ENCODE results near the gene MFRP. TPM values are rescaled to one million over a fixed set of nuclear protein-coding genes. Genes with fewer than 3 reads are reported as not detected.

Gene MFRP
- total and polyA plus RNA-seq, 10 of the 15 experiments (the other 5 are each of a cell fraction or from before 2014, with no cell fraction given): not detected

DNA sequence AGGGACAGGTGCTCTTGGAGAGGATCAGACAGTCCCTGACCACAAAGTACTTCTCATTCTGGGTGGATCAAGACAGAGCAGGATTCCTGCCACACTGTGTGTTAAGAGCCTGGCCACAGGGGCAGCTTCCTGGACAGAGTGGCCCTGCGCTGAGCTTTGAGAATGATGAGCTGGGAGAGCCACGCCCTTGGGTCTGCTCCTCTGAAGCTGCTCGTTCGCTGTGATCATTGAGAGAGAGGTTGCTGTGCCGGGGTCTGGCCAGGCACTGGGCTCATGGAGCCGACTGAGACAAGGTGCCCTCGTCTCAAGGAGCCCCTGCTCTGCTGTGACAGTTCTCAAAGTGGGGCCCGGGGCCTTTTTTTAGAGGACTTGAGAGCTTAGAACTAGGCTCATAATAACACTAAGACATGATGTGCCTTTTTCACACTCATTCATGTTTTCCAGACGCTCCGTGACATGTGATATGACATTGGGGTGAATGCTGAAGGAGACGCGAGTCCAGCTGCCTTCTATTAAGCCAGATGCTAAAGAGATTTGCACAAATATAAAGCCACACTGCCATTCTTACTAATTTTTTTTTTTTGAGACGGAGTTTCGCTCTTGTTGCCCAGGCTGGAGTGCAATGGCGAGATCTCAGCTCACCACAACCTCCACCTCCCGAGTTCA lies 1.6 kb upstream of the MFRP start (continued):
- TF ChIP-seq, protein P1, sequence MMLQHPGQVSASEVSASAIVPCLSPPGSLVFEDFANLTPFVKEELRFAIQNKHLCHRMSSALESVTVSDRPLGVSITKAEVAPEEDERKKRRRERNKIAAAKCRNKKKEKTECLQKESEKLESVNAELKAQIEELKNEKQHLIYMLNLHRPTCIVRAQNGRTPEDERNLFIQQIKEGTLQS (IDR thresholded peaks at IDR 0.05; ENCODE audit: borderline replicate concordance, extremely low read depth, low read depth, low read length): no peak

DNA sequence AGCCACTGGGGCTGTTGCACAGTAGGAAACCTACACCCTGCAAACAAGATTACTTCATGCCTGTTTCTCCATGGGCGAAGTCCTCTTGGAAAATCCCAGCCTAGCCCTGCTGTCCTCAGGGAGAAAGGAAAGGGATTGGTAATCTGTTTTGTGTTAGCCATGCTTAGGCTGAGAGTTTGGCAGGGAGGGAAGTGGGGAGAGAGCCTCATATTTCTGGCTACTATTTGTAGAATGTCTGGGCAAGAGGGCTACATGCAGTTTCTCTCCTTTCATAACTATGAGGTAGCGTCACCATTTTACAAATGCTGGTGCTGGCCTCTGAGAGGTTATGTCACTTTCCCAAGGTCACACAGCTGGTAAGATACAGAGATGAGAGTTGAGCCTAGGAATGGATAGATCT lies 737 bp upstream of the MFRP start:
- Histone ChIP-seq H3K27me3 (replicated peaks in 1 of 2; ENCODE audit: control insufficient read depth in 2 of 2, insufficient read depth in 2 of 2, low read length in 1 of 2) (no peaks in the 10 kb centered on the region; a peak in 1 of 4 replicates), H4K20me1 (ENCODE audit: control insufficient read depth, insufficient read depth) (no peaks in the 10 kb centered on the region), H3K36me3 (ENCODE audit: control insufficient read depth in 2 of 2, insufficient read depth in 2 of 2, low read length in 1 of 2) (no peaks in the 10 kb centered on the region), H3K4me3 (no peak overlapping the region), H3K4me1 (ENCODE audit: control insufficient read depth, insufficient read depth, low read length) (no peaks in the 10 kb centered on the region), H3K9me3 (replicated peaks; ENCODE audit: control insufficient read depth, insufficient read depth, low read length) (no peaks in the 10 kb centered on the region), H2AFZ (ENCODE audit: control insufficient read depth, low read depth, low read length) (no peak overlapping the region), H3K79me2 (ENCODE audit: control insufficient read depth, insufficient read depth, low read length) (no peaks in the 10 kb centered on the region), H3K9ac (ENCODE audit: control insufficient read depth, insufficient read depth, low read length) (no peak overlapping the region), H3K4me2 (ENCODE audit: control insufficient read depth, insufficient read depth) (no peak overlapping the region), H3K27ac (ENCODE audit: control insufficient read depth, insufficient read depth) (no peak overlapping the region)
- in situ Hi-C loops (cut with MboI): no loop called here
- TF ChIP-seq, protein P2, sequence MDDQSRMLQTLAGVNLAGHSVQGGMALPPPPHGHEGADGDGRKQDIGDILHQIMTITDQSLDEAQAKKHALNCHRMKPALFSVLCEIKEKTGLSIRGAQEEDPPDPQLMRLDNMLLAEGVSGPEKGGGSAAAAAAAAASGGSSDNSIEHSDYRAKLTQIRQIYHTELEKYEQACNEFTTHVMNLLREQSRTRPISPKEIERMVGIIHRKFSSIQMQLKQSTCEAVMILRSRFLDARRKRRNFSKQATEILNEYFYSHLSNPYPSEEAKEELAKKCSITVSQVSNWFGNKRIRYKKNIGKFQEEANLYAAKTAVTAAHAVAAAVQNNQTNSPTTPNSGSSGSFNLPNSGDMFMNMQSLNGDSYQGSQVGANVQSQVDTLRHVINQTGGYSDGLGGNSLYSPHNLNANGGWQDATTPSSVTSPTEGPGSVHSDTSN (IDR thresholded peaks at IDR 0.05; ENCODE audit: insufficient replicate concordance, low read depth, low read length): no peak
- TF ChIP-seq HCFC1 (IDR thresholded peaks at IDR 0.05; ENCODE audit: low read length) (no peak), CBX5 (IDR thresholded peaks at IDR 0.05; ENCODE audit: low read depth) (no peak), NRF1 (conservative IDR thresholded peaks at IDR 0.05; ENCODE audit: low read depth, low read length) (no peak)
- no peak for DNase-seq (ENCODE audit: low read depth, low spot score)
- BruUV-seq (replicated peaks): no TSS peak
- CTCF ChIA-PET: interaction anchor here (1.2 to 3.0 kb wide), 2 partner anchors 9 kb away, joined by 6 to 13 read pairs; no protein-coding TSS in a partner anchor
- SMC1A ChIA-PET (ENCODE audit: uncharacterized antibody, unreplicated experiment): no interaction called here
- intact Hi-C loops (cut with micrococcal nuclease; ENCODE audit: unreplicated experiment): no loop called here
- FAIRE-seq: no peak
- ATAC-seq: no peak
- POLR2A ChIA-PET: no interaction called here
- 20% methylated on average over 2 of the region's 2 CpGs for WGBS (ENCODE audit: insufficient coverage, insufficient replicate concordance, low lambda C conversion rate, missing lambda C conversion rate)
- RAD21 ChIA-PET (ENCODE audit: unreplicated experiment): no interaction called here
